HCT116 (cell line): Measurements from ENCODE around the gene TMPRSS9. TPM values are rescaled to one million over a fixed set of nuclear protein-coding genes. Genes with fewer than 3 reads are reported as not detected.

ENCODE experiments used
- ATAC-seq: fragments of 200-7000 bp; cut with Tn5 transposase; 2 replicates; pipeline ENCODE4 v1.9.1; 2020; ENCODE audit warnings: mild to moderate bottlenecking, moderate library complexity
- BruUV-seq: library from RNA; stranded (reverse); fragments of 400-500 nt; replicated peaks from 2 replicates; lab custom pipeline; 2021; lab: Mats Ljungman, UMichigan
- CTCF ChIA-PET: fragments of 300-600 bp; sonication (Branson Sonifier 250); formaldehyde crosslinking; loops from one replicate; lab custom pipeline; 2021; ENCODE audit warnings: antibody characterized with exemption; lab: Charles Lee
- POLR2A ChIA-PET: fragments of 300-600, 350-600 bp; sonication (Branson Sonifier 250); formaldehyde crosslinking; loops from one replicate; lab custom pipeline; 2021; ENCODE audit warnings: antibody characterized with exemption; lab: Charles Lee
- RAD21 ChIA-PET, 2 experiments: fragments of 300-600 bp; sonication (Branson Sonifier 250); formaldehyde crosslinking; loops; one replicate each; lab custom pipeline; 2023; ENCODE audit warnings: low total read pairs in 2 of 2; ENCODE audit not compliant: uncharacterized antibody in 2 of 2, unreplicated experiment in 2 of 2, low non-redundant PET in 1 of 2; lab: Charles Lee
- DNase-seq: peaks from one replicate; pipeline ENCODE4 v3.0.0-alpha.2; 2010; ENCODE audit warnings: low read depth, low spot score
- H2AFZ ChIP-seq: fragments of 200-600 bp; shearing (Covaris generic), sonication (generic); 2 replicates; pipeline ENCODE4 v1.6.1; 2017; ENCODE audit warnings: low read depth, mixed run types, mixed read lengths, antibody characterized with exemption, low read length; ENCODE audit not compliant: poor library complexity, severe bottlenecking
- H3K27ac ChIP-seq: 2 replicates; pipeline ENCODE4 v1.5.1; 2012; ENCODE audit warnings: low read depth, low read length
- H3K27me3 ChIP-seq: fragments of 200-600 bp; sonication (generic); 2 replicates; pipeline ENCODE4 v1.6.1; 2016; ENCODE audit warnings: mixed run types, low read length, mixed read lengths; ENCODE audit not compliant: insufficient read depth
- H3K36me3 ChIP-seq, 2 experiments: fragments of 200-500 bp in 1 of 2; fragments of 200-600 bp in 1 of 2; sonication (Bioruptor generic) in 1 of 2; sonication (generic) in 1 of 2; 2 replicates each; pipeline versions ENCODE4 v1.5.1 to v1.6.1; 2014 to 2016; ENCODE audit warnings: low read length in 2 of 2, inconsistent platforms in 1 of 2, mixed read lengths in 1 of 2, mixed run types in 1 of 2; ENCODE audit not compliant: insufficient read depth in 2 of 2, control insufficient read depth in 1 of 2
- H3K4me1 ChIP-seq, 2 experiments: fragments of 200-600 bp in 1 of 2; sonication (generic) in 1 of 2; 2 replicates each; pipeline versions ENCODE4 v1.5.1 to v1.6.1; 2012 to 2017; ENCODE audit warnings: low read length in 2 of 2, inconsistent platforms in 1 of 2, mild to moderate bottlenecking in 1 of 2, mixed read lengths in 1 of 2, mixed run types in 1 of 2, moderate library complexity in 1 of 2; ENCODE audit not compliant: insufficient read depth in 2 of 2, control insufficient read depth in 1 of 2
- H3K4me2 ChIP-seq: fragments of 200-600 bp; sonication (generic); 2 replicates; pipeline ENCODE4 v1.6.1; 2017; ENCODE audit warnings: mixed run types, low read length, mixed read lengths
- H3K4me3 ChIP-seq, 2 experiments: fragments of 200-600 bp in 1 of 2; sonication (generic) in 1 of 2; replicated peaks in 1 of 2; 2 replicates each; pipeline ENCODE4 v1.5.1; 2011 to 2016; ENCODE audit warnings: low read length in 2 of 2, control low read depth in 1 of 2, low read depth in 1 of 2, mild to moderate bottlenecking in 1 of 2, mixed read lengths in 1 of 2, mixed run types in 1 of 2
- H3K79me2 ChIP-seq: fragments of 200-600 bp; sonication (generic); 2 replicates; pipeline ENCODE4 v1.6.1; 2017; ENCODE audit warnings: mild to moderate bottlenecking, mixed run types, low read length, moderate library complexity, mixed read lengths; ENCODE audit not compliant: insufficient read depth
- H3K9ac ChIP-seq: fragments of 200-600 bp; sonication (generic); 2 replicates; pipeline ENCODE4 v1.6.1; 2016; ENCODE audit warnings: low read length, mixed read lengths
- H3K9me2 ChIP-seq: fragments of 200-600 bp; sonication (generic), shearing (Covaris generic); 2 replicates; pipeline ENCODE4 v1.6.1; 2017; ENCODE audit warnings: mixed run types, mild to moderate bottlenecking, moderate library complexity; ENCODE audit not compliant: insufficient read depth
- H3K9me3 ChIP-seq, 2 experiments: fragments of 200-500 bp in 1 of 2; fragments of 200-600 bp in 1 of 2; sonication (Bioruptor generic) in 1 of 2; sonication (generic) in 1 of 2; 2 replicates each; pipeline ENCODE4 v1.6.1; 2014 to 2017; ENCODE audit warnings: low read length in 2 of 2, mixed read lengths in 2 of 2, inconsistent platforms in 1 of 2, low read depth in 1 of 2, mild to moderate bottlenecking in 1 of 2, mixed run types in 1 of 2, moderate library complexity in 1 of 2; ENCODE audit not compliant: control insufficient read depth in 1 of 2, insufficient read depth in 1 of 2
- H4K20me1 ChIP-seq: fragments of 200-600 bp; sonication (generic), shearing (Covaris generic); 2 replicates; pipeline ENCODE4 v1.6.1; 2017; ENCODE audit warnings: mixed run types, mild to moderate bottlenecking, moderate library complexity; ENCODE audit not compliant: insufficient read depth
- ATF3 ChIP-seq: IDR thresholded peaks from 2 replicates; pipeline ENCODE4 v1.6.1; 2012
- CEBPB ChIP-seq: IDR thresholded peaks from 2 replicates; pipeline ENCODE4 v1.6.1; 2012; ENCODE audit warnings: low read depth
- EZH2phosphoT487 ChIP-seq: fragments of 200-600 bp; IDR thresholded peaks from 2 replicates; pipeline ENCODE4 v1.6.1; 2018; ENCODE audit warnings: antibody characterized with exemption, borderline replicate concordance
- FOSL1 ChIP-seq: IDR thresholded peaks from 2 replicates; pipeline ENCODE4 v1.6.1; 2012; ENCODE audit warnings: low read depth
- JUND ChIP-seq: IDR thresholded peaks from 2 replicates; pipeline ENCODE4 v1.6.1; 2012
- POLR2A ChIP-seq: IDR thresholded peaks from 2 replicates; pipeline ENCODE4 v1.7.0; 2011; ENCODE audit warnings: borderline replicate concordance; ENCODE audit not compliant: insufficient read depth, insufficient read length; ENCODE audit errors: extremely low read depth
- POLR2AphosphoS5 ChIP-seq: IDR thresholded peaks from 2 replicates; pipeline ENCODE4 v1.6.1; 2011; ENCODE audit warnings: mild to moderate bottlenecking, low read depth, low read length, moderate library complexity
- RAD21 ChIP-seq: IDR thresholded peaks from 2 replicates; pipeline ENCODE4 v1.6.1; 2012; ENCODE audit warnings: low read depth, mild to moderate bottlenecking
- SIN3A ChIP-seq: IDR thresholded peaks from 2 replicates; pipeline ENCODE4 v1.6.1; 2012; ENCODE audit warnings: low read depth
- SP1 ChIP-seq: IDR thresholded peaks from 2 replicates; pipeline ENCODE4 v1.6.1; 2012; ENCODE audit warnings: low read depth
- SRF ChIP-seq: IDR thresholded peaks from 2 replicates; pipeline ENCODE4 v1.6.1; 2012; ENCODE audit warnings: low read depth
- ZNF274 ChIP-seq: fragments of 200-500 bp; sonication (Bioruptor generic); IDR thresholded peaks from 2 replicates; pipeline ENCODE4 v1.6.1; 2014; ENCODE audit warnings: mild to moderate bottlenecking, low read depth, low read length, inconsistent platforms
- intact Hi-C: fragments of 100-400 bp; cut with micrococcal nuclease; formaldehyde crosslinking; loops from 2 replicates; pipeline ENCODE4 v1.10.0; 2022
- total RNA-seq: library from RNA; stranded (reverse); gene quantifications from one replicate; pipeline ENCODE4 v1.2.1, GENCODE V29; 2021; ENCODE audit not compliant: unreplicated experiment
- TF ChIP-seq, protein P1 (sequence below): IDR thresholded peaks from 2 replicates; pipeline ENCODE4 v1.6.1; 2012; ENCODE audit warnings: low read depth

The TMPRSS9 gene
- total RNA-seq, 1 experiment from 2014 or later, result not detected

- Histone ChIP-seq H3K9me2 (no peaks in the 10 kb centered on the region), H3K9me3 (no peaks in the 10 kb centered on the region; a peak in 1 of 4 replicates), H3K36me3 (no peaks in the 10 kb centered on the region), H3K27me3 (no peaks in the 10 kb centered on the region), H2AFZ (no peak overlapping the region), H3K9ac (no peak overlapping the region), H3K4me2 (no peak overlapping the region), H3K79me2 (no peaks in the 10 kb centered on the region), H3K4me1 (peaks cover 7 to 12% of the 10 kb centered on the region in 2 experiments), H3K27ac (no peak overlapping the region), H3K4me3 (no peak overlapping the region), H4K20me1 (no peaks in the 10 kb centered on the region)
- CTCF ChIA-PET, result no interaction called here
- intact Hi-C loops, result no loop called here
- no TSS peak for BruUV-seq
- DNase-seq (no peak), ATAC-seq (no peak)
- no peak for TF ChIP-seq RAD21
- RAD21 ChIA-PET, result no interaction called here
- POLR2A ChIA-PET, result no interaction called here
Measured at GRCh38 chr19:2312820-2313501, 47.1 kb upstream of the TMPRSS9 start.

DNA sequence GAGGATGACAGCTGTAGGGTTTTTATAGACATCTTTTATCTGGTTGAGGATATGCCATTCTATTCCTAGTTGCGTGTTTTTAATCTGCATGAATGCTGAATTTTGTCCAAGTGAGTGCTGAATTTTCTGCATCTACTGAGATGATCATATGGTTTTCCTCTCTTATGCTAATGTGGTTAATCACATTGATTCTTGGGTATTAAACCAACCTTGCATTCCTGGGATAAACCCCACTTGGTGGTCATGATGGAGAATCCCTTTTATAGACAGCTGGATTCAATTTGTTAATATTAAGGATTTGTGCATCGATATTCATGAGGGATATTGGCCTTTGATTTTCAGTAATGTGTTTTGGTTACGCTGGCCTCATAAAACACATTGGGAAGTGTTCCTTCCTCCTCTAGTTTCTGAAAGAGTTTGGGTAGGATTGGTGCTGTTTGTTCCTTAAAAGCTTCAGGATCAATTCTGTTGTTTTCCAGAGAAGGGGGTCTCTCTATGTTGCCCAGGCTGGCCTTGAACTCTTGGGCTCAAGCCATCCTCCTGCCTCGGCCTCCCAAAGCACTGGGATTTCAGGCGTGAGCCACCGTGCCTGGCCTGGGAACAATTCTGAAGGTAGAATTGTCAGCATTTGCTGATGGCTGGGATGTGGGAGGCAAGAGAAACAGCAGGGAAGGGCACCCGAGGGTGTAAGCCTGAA is 44.8 kb upstream of the TMPRSS9 start:
- intact Hi-C loops, result no loop called here
- POLR2A ChIA-PET, result no interaction called here

More for the DNA sequence above, 44.8 kb upstream of the TMPRSS9 start:
- no peaks in the 10 kb centered on the region for H3K36me3 ChIP-seq
- H3K9me2 ChIP-seq, result no peaks in the 10 kb centered on the region
- H3K27me3 ChIP-seq, result no peaks in the 10 kb centered on the region
- no peak overlapping the region for H2AFZ ChIP-seq
- DNase-seq (no peak), ATAC-seq (no peak)
- TF ChIP-seq ATF3 (no peak), SP1 (no peak), POLR2A (no peak), JUND (no peak), RAD21 (no peak), ZNF274 (no peak), SRF (no peak), CEBPB (no peak), FOSL1 (no peak), SIN3A (no peak), POLR2AphosphoS5 (no peak), EZH2phosphoT487 (no peak)
- TF ChIP-seq, protein P1, sequence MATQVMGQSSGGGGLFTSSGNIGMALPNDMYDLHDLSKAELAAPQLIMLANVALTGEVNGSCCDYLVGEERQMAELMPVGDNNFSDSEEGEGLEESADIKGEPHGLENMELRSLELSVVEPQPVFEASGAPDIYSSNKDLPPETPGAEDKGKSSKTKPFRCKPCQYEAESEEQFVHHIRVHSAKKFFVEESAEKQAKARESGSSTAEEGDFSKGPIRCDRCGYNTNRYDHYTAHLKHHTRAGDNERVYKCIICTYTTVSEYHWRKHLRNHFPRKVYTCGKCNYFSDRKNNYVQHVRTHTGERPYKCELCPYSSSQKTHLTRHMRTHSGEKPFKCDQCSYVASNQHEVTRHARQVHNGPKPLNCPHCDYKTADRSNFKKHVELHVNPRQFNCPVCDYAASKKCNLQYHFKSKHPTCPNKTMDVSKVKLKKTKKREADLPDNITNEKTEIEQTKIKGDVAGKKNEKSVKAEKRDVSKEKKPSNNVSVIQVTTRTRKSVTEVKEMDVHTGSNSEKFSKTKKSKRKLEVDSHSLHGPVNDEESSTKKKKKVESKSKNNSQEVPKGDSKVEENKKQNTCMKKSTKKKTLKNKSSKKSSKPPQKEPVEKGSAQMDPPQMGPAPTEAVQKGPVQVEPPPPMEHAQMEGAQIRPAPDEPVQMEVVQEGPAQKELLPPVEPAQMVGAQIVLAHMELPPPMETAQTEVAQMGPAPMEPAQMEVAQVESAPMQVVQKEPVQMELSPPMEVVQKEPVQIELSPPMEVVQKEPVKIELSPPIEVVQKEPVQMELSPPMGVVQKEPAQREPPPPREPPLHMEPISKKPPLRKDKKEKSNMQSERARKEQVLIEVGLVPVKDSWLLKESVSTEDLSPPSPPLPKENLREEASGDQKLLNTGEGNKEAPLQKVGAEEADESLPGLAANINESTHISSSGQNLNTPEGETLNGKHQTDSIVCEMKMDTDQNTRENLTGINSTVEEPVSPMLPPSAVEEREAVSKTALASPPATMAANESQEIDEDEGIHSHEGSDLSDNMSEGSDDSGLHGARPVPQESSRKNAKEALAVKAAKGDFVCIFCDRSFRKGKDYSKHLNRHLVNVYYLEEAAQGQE, result no peak
- no peak overlapping the region for H3K27ac ChIP-seq
- no peaks in the 10 kb centered on the region for H4K20me1 ChIP-seq
- H3K9ac ChIP-seq, result no peak overlapping the region
- no peaks in the 10 kb centered on the region; a peak in 1 of 4 replicates for H3K9me3 ChIP-seq
- no TSS peak for BruUV-seq
- ChIA-PET CTCF (no interaction called here), RAD21 (interaction anchor here in 1 of 2 experiments (0.6 kb wide), 1 partner anchor 79 kb away, joined by 3 read pairs; the partner anchor contains the start of gene PLEKHJ1)
- no peaks in the 10 kb centered on the region for H3K79me2 ChIP-seq
- H3K4me1 ChIP-seq, result no peaks in the 10 kb centered on the region
- no peak overlapping the region for H3K4me2 ChIP-seq
- no peak overlapping the region for H3K4me3 ChIP-seq
